ENCODE data around the gene RAD51B. TPM values are rescaled to one million over a fixed set of nuclear protein-coding genes. Genes with fewer than 3 reads are reported as not detected.
A peak's percentile ranks its signal among the peaks of the same experiment; 100 is the strongest.

The RAD51B gene
- total RNA-seq, 1 experiment from 2014 or later: 10.8 TPM

GRCh38 chr14:67942080-67942710 lies 122.6 kb downstream of the RAD51B start:
- no peak for TF ChIP-seq EZH2phosphoT487 (IDR thresholded peaks at IDR 0.05; ENCODE audit: borderline replicate concordance, low read length)
- no peak for TF ChIP-seq CTCF (conservative IDR thresholded peaks at IDR 0.05; ENCODE audit: low read depth, low read length)
- no peak for TF ChIP-seq EZH2 (IDR thresholded peaks at IDR 0.05; ENCODE audit: low read length, unreplicated experiment)
- Histone ChIP-seq H4K20me1 (ENCODE audit: low read length) (no peaks in the 10 kb centered on the region), H3K27ac (ENCODE audit: low read length) (peak overlapping the region; percentile 35; the same call in 1 of the 2 replicates), H3K4me2 (ENCODE audit: low read length) (peak overlapping the region; percentile 39), H3K9me3 (ENCODE audit: low read length) (no peaks in the 10 kb centered on the region), H3F3A (ENCODE audit: low read length, unreplicated experiment) (no peaks in the 10 kb centered on the region), H3K4me3 (ENCODE audit: low read length) (no peak overlapping the region), H3K9me2 (replicated peaks; ENCODE audit: low read length) (no peaks in the 10 kb centered on the region), H3K9ac (ENCODE audit: low read length) (0 out of 2 replicates have a peak overlapping the region, but pooled peaks have one; percentile 4), H2AFZ (ENCODE audit: low read length) (no peak overlapping the region), H3K79me2 (ENCODE audit: low read length) (no peaks in the 10 kb centered on the region), H3K36me3 (ENCODE audit: low read depth, low read length) (no peaks in the 10 kb centered on the region), H3K27me3 (ENCODE audit: low read length) (no peaks in the 10 kb centered on the region), H3K4me1 (ENCODE audit: insufficient read depth, low read length) (peaks cover 34% of the 10 kb centered on the region)
- ATAC-seq: no peak
- intact Hi-C loops (cut with micrococcal nuclease): loop anchor here (5.0 kb wide), 5 partner anchors 140 to 655 kb away; no protein-coding TSS in a partner anchor
- DNase-seq: no peak
- no TSS peak for BruUV-seq (replicated peaks)
- ChIA-PET CTCF (interaction anchor here (0.6 to 0.7 kb wide), 3 partner anchors 24 to 133 kb away, joined by 3 to 5 read pairs (median 3); no protein-coding TSS in a partner anchor), POLR2A (ENCODE audit: unreplicated experiment) (interaction anchor here (0.5 to 0.6 kb wide), 2 partner anchors 410 to 846 kb away, joined by 3 to 4 read pairs; no protein-coding TSS in a partner anchor)

GRCh38 chr14:67943947-67944346 lies 124.4 kb downstream of the RAD51B start:
- H3K4me2 ChIP-seq (ENCODE audit: low read length): no peak overlapping the region
- intact Hi-C loops (cut with micrococcal nuclease): loop anchor here (1.0 to 5.0 kb wide), 9 partner anchors 73 to 873 kb away; no protein-coding TSS in a partner anchor
- 0 out of 2 replicates have a peak overlapping the region, but pooled peaks have one; percentile 1 for H3K27ac ChIP-seq (ENCODE audit: low read length)
- peaks cover 34% of the 10 kb centered on the region for H3K4me1 ChIP-seq (ENCODE audit: insufficient read depth, low read length)
- no peaks in the 10 kb centered on the region for H3K27me3 ChIP-seq (ENCODE audit: low read length)
- ATAC-seq (peak; percentile 29; the same call in 1 of the 2 replicates), DNase-seq (peak; percentile 93)
- no peak overlapping the region for H2AFZ ChIP-seq (ENCODE audit: low read length)
- ChIA-PET CTCF (interaction anchor here (0.5 to 1.2 kb wide), 17 partner anchors 27 to 872 kb away, joined by 3 to 11 read pairs (median 5); no protein-coding TSS in a partner anchor), POLR2A (ENCODE audit: unreplicated experiment) (interaction anchor here (0.6 to 0.8 kb wide), 3 partner anchors 56 to 360 kb away, joined by 5 to 16 read pairs (median 8); no protein-coding TSS in a partner anchor)
- no peaks in the 10 kb centered on the region for H3K9me2 ChIP-seq (replicated peaks; ENCODE audit: low read length)
- H3K9me3 ChIP-seq (ENCODE audit: low read length): no peaks in the 10 kb centered on the region
- no peaks in the 10 kb centered on the region for H4K20me1 ChIP-seq (ENCODE audit: low read length)
- TF ChIP-seq CTCF (conservative IDR thresholded peaks at IDR 0.05; ENCODE audit: low read depth, low read length): peak; percentile 96
- TF ChIP-seq EZH2 (IDR thresholded peaks at IDR 0.05; ENCODE audit: low read length, unreplicated experiment): no peak
- TF ChIP-seq EZH2phosphoT487 (IDR thresholded peaks at IDR 0.05; ENCODE audit: borderline replicate concordance, low read length): no peak
- H3K36me3 ChIP-seq (ENCODE audit: low read depth, low read length): no peaks in the 10 kb centered on the region
- H3K79me2 ChIP-seq (ENCODE audit: low read length): no peaks in the 10 kb centered on the region
- H3K9ac ChIP-seq (ENCODE audit: low read length): no peak overlapping the region
- H3F3A ChIP-seq (ENCODE audit: low read length, unreplicated experiment): no peaks in the 10 kb centered on the region
- no TSS peak for BruUV-seq (replicated peaks)
- no peak overlapping the region for H3K4me3 ChIP-seq (ENCODE audit: low read length)

All from PC-3 (cell line).